Cardiac septum (tissue), 1 donor: ENCODE results near the gene FSIP2. TPM values are rescaled to one million over a fixed set of nuclear protein-coding genes. Genes with fewer than 3 reads are reported as not detected.

Experiments used
- DNase-seq: peaks from one replicate; pipeline ENCODE4 v3.0.0-alpha.2; 2020; ENCODE audit warnings: low spot score
- intact Hi-C: fragments of 100-400 bp; cut with DNase I; formaldehyde crosslinking; loops from one replicate; pipeline ENCODE4 v1.14.0; 2022
- total RNA-seq: library from RNA; stranded (reverse); fragmentation: NEBNext Ultra II Directional; extraction: Animal tissue kit (Norgen Biotek cat#: 25700); gene quantifications from one replicate; pipeline ENCODE4 v1.2.1, GENCODE V29; 2021
- donor health status: DM: no; HTN: no; CAD: no.

Gene FSIP2
- total RNA-seq, 1 donor from 2014 or later, result 0.40 TPM

- intact Hi-C loops, result no loop called here
These were observed 136.7 kb downstream of the FSIP2 start for GRCh38 chr2:185875136-185875931.

GRCh38 chr2:185876234-185876633 is 137.6 kb downstream of the FSIP2 start:
- DNase-seq, result no peak
- intact Hi-C loops, result no loop called here

More at GRCh38 chr2:185875136-185875931, 136.7 kb downstream of the FSIP2 start:
- no peak for DNase-seq

DNA sequence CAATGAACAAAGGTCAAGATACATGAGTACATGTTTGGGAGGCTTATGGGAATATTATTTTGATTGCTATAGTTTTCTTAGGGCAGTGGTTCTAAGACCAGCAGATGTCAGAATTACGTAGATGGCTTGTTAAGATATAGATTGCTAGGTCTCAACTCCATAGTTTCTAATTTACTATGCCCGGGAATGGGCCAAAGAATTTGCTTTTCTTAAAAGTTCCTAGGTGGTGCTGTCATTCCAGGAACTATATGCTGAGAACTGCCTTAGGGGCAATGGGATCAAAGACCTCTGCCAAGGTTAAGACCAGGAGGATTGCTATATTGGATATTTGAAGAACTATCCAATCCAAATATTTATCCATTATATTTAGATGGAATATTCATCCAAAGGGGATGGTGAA is 141.8 kb downstream of the FSIP2 start:
- DNase-seq, result no peak
- intact Hi-C loops, result no loop called here
